NCI-H748 treated with DMSO at 0.1 percent for 48 hours (cell line): ENCODE results near the gene AHNAK.

Source experiments
- DNase-seq: peaks from one replicate; lab custom pipeline; 2025; lab: John Stamatoyannopoulos, UW

AHNAK gene

DNA sequence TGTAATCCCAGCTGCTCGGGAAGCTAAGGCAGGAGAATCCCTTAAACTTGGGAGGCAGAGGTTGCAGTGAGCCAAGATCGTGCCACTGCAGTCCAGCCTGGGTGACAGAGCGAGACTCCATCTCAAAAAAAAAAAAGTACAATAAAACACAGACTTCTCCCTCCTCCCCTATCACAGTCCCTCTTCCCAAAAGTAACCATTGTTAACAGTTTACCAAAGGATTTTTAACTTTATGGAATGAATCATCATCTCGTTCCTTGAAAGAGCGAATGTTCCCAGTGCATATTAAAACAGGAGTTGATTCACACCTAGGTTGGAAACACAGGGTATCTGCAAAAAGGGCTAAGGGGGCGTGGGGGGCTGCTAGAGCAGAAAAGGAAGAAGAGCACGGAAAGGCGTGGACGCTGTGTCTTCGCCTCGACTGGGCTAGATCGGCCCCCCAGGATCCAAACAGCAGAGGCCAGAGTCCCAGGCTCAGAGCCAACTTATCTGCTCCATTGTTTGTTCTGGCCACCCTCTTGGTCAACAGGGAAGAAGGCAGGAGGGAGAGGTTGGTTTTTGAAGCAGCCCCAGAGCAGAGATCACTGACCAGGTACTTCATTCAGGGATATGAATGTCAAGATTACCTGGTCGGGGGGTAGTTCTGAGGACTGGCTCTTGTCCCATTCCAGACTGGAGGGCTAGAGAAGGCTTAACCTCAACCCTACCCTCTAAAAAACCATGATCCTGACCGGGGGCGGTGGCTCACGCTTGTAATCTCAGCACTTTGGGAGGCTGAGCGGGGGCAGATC is 2.1 kb upstream of the AHNAK start:
- no peak for DNase-seq

DNA sequence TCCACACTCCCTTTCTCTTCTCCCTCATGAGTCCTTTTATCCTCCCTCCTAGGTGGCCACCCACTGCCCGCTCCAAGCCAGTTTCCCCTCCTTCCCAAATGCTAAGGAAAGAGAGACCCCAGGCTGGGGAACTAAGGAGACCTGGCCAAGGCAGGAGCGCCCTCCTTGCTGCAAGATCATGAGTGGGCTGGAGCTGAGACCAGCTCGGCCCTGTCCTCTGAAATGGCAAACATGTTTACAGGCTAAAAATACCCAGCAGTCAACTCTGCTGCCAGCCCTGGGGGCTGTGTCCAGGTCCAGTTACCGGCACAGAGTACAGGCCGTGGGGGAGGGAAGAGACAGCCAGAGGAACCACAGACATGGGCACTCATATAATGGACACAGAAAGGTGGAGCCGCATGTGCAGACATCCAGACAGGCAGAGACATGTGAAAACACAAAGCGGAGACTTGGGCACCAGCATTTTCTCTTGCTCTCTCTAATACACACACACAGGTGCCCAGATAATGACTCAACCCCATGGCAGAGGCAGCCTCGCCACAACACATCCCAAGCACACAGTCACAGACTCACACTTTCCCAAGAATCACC is 1.2 kb upstream of the AHNAK start:
- DNase-seq = no peak

DNA sequence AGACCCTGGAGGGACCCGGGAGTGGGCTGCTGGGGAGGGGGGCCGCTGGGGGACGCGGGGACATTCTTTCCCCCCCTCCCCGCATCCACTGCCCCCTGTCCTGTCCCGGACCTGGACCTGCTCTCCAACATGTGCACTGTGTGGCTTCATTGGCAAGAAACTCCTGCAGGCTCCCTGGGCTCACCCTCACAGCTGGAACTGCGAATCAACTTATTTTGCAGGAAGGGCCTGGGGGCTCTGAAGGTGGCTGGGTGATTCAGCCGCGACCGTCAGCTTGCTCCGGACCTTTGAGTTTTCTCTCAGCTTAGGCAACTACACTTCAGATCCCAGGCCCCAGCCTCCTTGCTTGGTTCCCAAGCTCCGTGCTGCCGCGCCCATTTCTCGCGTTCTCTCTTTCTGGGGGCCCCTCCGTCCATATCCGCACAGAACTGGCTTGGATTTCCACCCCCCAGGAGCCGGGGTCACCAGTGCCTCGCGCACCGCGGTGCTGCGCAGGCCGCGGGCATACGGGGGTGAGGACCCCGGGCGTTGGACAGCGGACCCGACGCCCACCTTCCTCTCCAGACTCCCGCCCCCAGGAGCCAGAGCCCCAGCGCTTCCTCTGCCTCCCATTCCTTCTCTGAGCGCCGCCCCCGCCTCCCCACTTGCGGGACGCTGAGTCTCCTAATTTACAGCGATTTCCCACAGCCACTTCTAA is 471 bp upstream of the AHNAK start:
- no peak for DNase-seq

DNA sequence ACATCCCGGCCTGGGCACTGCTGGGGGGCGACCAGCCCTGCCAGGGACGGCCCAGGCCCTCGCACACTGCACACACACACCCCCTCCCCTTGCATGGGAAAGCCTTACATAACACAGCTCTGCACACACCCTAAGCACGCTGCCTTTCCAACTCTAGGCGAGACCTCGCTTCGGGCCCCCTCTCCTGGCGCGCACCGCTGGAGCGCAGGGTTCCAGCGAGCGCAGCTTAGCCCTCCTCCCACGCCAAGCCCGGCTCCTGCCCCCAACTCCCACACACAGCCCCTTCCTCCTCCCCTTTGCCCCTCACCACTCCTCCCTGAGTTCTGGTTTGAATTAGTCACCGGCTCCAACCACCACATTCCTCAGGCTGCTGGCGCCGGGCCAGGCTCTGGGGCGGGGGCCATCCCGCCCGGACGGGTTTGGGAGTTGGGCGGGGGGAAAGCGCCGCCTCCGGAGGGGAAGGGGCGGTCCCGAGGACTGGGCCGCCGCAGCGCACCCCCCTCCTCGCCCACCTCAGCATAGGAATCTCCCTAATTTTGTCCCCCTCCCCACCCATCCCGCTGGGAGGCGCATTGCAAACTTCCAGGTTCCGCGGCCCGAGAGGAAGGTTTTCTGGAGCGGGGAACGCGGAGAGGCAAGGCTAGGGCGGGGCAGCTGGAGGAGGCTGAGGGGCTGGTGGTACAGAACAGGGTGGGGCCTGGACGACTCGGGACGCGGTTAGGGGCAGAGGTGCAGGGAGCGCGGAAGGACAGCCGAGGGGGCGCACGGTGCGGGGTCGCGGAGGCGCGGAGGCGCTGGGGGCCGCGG is 966 bp downstream of the AHNAK start:
- no peak for DNase-seq

DNA sequence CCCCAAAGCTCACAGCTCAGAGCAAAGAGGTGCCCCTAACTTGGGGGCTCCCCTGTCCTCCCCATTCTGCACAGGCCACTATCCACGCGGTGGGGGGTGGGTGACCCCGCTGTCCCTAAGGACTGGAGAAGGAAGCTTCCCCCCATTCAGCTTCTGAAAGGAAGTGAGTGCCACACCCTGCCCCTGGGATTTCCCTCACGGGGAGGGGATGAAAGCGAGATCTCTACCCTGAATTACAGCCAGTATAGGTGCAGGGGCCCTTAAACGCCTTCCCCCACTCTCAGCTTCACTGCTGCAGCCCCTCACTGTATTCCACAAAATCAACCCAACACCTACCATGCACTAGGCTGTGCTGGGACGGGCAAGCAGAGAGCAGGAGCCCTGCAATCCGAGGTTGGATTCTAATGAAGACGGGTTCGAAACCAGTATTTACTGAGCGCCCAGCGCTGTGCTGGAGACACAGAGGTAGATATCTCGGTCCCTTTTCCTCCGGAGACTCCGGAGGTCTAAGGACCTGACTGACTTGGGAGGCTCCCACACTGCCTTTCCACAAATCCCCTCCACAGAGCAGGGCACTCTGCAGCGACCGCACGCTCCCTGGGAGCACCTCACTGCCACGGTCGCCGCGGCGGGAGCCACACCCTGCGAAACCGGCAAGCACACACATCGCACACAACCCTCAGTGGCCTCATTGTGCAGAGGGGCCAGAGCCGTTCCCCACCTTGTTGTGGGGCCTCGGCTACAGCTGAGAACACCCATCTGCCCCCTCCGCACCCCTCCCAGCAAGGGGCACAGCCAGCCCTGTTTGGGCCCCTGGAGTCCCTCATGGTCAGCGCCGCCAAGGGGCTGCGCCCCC is 1.8 kb downstream of the AHNAK start:
- no peak for DNase-seq

DNA sequence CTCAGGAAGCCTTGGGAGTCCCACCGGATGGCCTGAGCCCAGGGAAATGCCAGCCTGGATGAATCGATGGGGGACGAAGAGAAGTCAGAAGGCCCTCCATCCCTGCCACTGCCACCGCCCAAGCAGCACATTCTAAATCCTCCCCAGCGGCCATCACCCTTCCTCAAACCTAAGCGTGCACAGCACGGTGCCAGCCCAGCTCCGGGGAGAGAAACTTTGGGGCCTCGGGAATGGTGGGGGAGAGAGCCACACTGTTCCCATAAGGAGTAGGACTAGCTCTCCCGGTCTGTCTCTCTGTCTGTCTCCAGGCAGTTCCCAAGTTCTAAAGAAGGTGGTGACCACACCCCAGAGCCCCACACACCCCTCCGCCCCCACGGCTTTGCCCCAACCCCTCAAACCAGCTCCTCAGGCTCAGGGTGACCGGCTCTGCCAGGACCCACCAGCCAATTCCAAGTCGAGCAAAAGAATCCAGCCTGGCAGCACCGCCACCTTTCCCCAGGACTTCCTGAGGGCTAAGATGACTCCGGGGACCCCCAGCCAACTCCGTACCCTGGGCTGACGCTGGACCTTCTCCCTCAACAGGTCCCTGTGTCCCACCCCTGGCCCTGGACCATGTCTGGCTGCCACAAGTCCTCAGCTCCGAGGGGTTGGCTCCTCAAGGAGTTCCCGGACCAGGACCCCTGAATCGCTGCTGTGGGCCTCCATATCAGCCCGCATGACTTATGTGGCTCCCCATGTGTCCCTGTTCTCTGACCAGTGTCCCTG is 2.7 kb downstream of the AHNAK start:
- DNase-seq = no peak

DNA sequence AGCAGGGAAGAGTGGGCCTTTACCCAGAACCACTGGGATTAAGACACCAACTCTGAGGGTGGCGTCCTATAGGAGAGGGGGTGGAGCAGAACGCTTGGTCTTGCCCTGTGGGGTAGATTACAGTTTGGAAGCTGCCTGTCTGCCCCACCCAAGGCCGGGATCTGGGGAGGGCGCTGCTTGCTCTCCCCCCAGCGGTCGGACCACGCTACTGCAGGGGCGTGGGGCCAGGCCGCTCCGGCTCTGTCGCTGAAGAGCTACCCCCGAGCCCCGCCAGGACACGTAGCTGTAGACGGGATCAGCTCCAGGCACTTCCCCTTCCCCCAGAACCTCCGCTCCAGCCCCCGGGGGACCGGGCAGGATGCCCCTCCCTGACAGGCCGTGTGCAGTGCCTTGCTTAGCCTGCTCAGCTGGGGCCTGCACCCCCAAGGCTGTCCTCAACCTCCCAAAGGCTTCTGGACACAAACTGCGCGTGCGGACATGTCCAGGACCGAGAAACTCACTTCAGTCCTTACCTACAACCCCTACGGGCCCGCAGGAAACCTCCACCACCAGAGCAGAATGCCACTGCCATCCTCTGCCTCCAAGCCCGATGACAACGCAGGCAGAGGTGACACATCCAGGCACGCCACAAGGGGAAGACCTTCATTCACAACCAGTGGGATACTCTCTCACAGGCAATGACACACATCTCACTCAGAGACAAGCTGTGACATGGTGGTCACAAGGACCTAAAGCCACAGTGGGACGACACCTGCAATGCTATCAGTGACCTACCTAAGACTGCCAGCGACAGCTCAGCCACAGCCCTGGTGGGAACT is 3.6 kb downstream of the AHNAK start:
- DNase-seq = peak; percentile 38

DNA sequence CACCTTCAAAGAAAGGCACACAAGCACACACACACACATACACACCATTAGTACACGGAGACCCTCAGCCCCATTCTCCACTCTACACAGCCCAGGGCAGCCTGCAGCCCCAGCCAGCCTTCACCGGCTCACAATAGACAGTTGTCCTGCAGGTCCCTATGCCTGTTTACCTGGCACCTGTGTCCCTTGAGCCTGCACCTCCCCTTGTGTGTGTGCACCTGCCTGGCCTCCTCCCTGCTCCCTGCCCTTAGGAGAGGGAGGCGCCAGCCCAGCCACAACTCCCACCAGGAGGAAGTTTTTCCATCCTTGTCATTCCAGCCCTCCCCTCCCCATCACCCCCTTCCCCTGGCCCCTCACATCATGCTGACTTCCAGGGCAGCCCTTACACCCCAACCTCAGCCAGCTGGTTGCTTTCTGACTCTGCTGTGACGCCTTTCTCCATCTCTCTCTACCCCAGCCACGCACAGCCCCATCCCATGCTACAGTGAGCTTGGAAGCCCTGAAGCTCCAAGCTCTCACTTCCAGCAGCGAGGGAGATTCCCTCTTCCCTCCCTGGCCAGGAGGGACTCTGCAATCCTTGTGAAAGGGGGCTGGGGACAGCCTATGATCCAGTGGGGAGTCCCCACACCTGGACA is 4.4 kb downstream of the AHNAK start:
- DNase-seq = no peak

DNA sequence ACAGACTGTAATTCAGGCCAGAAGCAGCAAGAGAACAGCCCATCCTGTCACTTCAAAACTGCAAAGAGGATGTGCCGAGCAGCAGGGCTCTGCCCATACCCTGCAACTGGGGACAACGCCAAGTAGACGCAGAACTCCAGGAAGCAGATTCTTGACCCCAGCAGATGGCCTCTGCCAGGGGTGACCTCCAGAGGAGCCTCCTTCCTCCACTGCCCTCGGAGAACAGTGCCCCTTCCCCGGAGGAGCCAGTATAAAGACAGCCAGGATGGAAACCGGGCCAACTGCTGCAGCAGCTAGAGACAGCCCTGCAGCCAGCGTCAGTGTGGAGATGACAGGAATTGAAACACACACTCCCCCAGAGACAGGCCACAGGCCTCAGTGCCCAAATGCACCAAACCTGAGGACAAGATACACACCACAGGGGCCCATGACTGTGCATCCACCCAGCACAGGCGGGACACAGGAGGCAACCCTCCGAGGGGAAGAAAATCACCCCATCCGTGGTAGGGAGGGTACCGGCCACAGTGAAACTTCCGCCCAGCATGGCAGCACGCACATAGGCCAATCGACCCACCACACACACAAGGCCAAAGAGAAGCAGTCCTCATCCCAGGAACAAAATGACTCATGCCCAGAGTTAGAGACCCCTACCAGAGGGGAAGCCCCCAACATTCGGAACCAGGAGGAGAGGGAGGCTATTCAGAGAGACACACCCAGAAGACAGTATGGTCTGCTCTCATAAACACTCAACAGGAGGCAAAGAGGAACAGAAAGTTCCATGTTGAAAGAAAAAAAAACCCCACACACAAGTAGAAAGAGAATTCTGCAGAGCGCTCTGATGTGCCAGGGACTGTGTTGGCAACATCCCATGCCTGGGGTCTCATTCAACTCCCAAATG is 5.6 kb downstream of the AHNAK start:
- no peak for DNase-seq

DNA sequence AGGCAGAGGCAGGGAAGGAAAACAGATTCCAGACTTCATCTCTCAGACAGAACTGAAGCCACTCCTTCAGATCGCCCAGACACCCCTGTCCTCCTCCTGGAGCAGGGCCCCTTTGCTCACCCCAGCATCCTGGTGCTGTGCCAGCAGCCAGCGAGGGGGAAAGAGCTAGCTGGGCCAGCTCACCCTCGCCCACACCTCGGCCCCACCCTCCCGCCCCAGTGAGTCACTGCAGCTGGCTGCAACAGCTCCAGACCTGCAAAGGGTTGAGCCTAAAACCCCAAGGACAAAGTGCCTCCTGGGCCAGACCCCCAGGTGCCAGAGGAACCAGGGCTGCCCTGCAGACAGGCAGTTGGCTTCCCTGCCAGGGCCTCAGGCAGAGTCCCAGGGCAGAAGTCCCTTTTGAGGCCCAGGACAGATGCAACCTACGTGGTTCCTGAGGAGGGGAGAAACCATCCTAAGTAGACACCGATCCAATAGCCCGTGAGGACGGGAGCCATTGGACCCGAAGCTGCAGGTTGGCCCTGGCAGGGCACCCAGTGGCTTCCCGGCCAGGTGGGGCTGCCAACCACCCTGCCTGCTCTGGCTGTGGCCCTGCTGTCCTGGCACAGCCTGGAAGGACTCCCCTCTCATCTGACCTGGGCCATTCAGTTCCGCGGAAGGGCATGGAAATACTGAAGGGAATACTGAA is 7.2 kb downstream of the AHNAK start:
- DNase-seq = no peak

DNA sequence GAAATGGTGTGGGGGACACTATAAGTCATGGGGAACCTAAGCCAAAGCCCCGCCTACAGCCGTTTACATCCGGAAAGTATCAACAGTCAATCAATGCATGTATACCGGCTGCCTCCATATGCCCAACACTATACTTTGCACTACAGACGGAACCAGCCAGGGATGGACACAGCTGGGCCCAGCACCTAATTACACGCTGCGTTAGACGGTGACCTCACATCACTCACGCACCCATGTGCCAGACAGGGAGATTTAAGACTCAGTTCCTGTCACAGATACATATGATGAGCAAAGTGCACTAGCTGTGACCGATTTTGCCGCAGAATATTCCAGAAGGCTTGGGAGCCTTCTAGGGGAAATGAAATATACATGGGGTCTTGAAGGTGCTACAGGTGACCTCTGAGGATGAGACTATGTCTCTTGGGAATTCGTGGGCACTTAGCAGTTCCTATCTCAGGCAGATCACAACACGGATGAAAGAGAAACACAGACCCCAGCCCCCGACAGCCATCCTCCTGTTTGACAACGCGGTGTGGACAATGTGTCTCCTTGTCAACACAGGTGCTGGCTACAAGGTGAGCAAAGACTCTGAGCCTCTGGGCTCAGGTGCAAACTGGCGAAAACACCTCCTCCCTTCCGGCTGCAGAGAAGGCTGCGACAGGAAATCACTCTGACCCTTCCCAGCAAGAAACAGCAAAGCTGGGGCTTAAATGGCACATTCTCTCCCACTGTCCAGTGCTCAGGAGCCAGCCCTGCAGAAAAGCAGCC is 8.0 kb downstream of the AHNAK start:
- DNase-seq = no peak

DNA sequence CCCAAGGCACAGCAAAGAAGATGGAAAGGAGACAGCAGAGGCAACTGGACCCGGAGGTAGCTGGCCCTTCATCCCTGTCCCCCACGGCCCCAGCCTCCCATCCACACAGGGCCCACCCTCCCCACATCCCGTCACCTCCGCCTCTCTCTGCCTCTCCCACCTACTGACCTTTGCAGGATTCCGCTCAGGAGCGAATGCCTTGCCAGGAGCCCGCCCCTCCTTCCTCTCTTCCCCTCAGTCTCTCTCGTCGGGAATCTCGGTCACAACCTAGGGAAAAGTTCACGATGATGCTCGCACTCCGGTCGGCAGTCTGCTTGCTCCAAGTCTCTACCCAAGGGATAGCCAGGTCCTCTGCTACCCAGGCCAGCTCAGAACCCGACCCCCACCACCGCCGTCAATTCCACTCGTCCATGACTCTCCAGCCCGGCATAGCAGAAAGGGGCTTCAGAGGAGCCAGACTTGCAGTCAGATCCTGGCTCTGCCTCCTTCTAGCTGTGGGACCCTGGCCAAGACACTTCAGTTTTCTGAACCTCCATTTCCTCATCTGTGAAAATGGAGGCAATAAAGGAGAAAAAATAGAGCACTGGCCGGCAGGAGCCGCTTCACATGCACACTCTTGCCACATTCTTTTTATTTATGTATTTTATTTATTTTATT is 10.2 kb downstream of the AHNAK start:
- no peak for DNase-seq

DNA sequence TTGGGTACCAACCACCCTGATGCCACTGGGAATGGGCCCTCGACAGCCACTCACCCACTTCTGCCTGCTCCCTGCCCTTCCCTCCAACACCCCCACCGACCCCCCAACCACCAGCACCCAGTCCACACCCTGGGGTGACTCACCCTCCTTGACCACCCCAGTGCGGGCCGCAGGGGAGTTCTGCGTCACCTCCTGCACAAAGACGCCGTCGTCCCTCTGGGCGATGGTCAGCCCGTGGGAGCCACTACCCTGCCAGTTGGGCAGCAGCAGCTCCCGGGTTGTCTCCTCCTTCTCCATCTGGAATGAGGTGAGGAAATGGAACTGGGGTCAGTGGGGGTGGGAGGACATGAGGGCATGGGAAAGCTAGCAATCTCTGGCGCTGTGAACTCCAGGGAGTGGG is 10.8 kb downstream of the AHNAK start:
- no peak for DNase-seq

DNA sequence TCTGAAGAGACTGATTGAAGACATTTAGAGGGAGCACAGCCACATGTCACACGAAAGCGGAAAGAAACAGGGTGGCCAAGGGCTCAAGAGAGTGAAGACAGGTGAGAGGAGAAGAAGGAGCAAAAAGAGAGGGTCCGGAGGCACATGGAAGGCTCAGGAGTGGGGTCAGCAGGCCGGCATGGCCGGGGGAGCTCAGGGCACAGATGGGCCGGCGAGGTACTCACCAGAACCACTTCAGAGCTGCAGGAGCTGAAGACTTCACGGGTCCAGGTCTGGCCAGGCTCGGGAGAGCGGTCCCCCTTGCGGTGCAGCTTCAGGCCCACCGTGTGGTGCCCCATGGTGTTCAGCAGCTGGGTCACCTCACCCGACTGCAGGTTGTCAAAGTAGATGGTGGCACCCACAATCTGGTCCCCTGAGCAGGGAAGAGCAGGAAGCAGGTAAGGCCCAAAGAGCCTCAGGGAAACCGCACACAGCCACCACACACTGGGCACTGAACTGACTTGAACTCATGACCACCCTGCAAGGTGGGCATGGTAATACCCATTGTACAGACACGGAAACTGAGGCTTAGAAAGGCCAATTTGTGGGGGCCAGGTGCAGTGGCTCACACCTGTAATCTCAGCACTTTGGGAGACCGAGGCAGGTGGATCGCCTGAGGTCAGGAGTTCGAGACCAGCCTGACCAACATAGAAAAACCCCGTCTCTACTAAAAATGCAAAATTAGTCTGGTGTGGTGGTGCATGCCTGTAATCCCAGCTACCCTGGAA is 11.6 kb downstream of the AHNAK start:
- DNase-seq = no peak

DNA sequence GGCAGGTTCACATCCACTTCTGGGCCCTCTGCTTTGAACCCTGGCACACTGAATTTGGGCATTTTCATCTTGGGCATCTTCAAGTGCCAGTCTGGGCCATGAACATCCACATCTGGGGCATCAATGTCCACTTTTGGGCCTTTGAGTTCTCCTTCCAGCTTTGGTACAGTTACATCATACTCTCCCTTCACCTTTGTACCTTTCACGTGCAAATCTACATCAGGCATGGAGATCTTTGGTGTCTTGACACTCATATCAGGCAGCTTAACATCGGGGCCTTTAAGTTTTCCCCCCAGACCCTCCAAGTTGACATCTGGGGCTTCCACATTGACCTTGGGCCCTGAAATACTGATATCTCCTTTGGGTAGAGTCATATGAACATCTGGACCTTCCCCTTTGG is 14.5 kb downstream of the AHNAK start:
- DNase-seq = no peak
